ENCODE measurements around the gene TEAD1.

TEAD1 gene

DNA sequence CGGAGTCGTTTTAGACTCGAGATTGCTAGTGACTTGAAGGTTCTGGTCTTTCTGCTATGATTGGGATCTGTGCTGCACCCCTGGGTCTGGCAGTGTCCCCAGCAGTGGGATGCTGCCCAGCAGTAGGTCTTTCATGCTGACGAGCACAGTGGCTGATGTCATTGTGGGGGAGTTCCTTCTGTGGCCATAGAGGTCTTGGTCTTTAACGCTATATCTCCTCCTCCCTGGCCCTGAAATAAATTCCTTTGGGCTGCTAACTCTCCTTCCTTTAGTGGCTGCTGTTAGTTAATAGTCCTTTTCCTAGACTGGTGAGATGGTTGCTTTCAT lies 136.3 kb downstream of the TEAD1 start:
- DNase-seq (ENCODE audit: low read depth), result no peak

DNA sequence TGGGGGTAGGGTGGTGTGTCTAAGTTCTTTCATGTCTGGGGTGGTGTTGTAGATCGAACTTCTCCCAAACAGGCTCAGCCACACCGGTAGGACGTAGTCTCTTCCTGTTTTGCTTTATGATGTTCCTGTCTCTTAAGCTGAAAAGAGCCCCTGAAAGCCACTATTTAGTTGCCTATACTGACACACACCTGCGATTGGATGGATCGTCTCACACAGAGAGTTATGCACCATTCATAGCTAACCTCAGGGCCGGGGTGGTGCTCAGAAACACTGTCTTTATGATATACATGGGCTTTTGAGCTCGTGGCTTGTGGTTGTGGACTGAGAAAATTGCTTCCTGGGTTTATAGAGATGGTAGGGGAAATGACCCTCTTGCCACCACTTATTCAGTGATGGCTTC lies 137.6 kb downstream of the TEAD1 start:
- DNase-seq (ENCODE audit: low read depth), result no peak

DNA sequence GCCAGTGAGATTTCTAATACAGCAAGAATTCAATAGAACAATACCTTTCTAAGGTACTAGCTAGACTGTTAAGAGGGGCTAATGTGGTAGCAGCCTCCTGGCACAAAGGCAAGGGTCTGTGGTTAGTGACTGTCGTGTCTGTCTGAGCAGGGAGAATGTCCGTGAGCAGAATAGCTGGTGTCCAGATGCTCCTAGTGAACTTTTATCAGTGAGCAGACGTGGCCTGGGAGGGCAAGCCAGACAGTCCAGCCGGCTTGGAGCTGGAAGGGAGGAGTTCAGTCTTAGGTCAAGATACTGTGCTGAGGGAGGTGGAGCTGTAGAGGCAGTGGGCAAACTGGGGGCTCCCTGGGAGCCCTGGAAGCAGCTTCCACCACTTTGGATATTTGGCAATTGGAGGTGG lies 138.6 kb downstream of the TEAD1 start:
- DNase-seq (ENCODE audit: low read depth), result no peak

- DNase-seq (ENCODE audit: low read depth), result no peak
These were observed 139.4 kb downstream of the TEAD1 start for GRCh38 chr11:12813371-12814225.

DNA sequence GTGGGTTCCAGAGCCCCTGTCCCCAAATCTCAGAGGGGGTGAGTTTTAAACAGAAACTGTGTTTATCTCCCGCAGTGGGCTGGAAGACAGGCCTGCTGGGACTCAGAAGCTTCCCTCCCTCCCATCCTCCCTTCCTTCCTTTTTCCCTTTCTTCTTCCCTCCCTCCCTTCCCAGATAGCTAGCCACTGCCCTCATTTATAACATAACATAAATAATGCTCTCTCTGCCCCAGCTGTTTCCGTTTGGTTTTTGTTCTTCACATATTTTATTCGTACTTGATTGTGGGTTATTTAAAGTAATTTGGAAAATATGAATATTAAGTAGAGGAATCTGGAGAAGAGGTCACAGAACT lies 140.9 kb downstream of the TEAD1 start:
- DNase-seq (ENCODE audit: low read depth), result no peak

DNA sequence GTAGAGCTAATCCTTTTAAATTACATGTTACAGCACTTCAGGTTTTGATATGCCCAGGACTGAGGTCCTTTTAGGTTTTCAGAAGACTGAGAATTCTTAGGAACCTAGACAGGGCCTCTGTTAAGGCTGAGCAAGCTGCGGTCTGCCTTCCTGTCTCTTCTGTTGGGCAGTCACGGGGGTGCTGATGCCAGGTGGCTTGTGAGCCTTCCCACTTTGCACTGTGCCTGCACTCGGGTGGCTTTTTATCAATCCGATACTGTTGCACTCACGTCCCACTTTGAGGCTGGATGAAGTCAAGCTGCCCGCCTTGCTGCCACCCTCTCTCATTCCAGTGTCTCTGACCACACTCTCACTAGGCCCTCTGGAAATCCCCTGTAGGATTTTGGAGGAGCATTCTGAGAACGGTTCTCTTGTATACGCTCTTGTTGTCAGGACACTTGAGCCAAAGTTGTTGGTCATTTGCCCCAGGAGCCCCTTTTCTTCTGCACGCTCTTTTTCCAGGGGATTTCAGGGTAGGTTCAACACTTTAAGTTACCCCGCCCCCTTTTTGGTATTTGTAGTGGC lies 141.8 kb downstream of the TEAD1 start:
- no peak for DNase-seq (ENCODE audit: low read depth)

DNA sequence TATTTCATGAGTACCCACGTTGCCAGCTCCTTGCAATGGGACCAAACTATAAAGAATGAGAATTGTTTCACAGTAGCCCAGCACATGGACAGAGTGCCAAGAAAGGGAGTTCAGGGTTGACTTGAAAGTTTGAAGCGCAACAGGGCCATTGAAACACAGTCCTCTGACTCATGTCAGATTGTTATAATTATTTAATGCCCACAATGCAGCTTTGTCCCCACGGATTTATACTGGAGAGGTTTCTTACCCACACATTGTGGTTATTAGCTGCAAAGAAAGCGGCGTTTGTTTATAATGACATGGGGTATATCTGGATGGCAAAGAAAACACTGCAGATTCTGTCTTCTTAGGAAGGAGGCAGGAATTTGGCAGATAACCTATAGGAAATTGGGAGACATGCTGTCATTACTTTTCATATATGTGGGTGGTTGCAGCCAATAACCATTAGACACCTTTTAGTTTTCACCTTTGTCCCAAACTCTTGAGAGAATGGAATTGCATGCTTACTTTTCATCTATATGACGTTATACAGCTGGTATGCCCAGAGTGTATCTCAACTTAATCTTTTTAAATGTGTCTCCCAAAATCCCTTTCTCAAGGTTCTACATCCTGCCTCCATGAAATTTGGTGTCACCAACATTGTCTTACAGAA lies 143.6 kb downstream of the TEAD1 start:
- DNase-seq (ENCODE audit: low read depth), result no peak

DNA sequence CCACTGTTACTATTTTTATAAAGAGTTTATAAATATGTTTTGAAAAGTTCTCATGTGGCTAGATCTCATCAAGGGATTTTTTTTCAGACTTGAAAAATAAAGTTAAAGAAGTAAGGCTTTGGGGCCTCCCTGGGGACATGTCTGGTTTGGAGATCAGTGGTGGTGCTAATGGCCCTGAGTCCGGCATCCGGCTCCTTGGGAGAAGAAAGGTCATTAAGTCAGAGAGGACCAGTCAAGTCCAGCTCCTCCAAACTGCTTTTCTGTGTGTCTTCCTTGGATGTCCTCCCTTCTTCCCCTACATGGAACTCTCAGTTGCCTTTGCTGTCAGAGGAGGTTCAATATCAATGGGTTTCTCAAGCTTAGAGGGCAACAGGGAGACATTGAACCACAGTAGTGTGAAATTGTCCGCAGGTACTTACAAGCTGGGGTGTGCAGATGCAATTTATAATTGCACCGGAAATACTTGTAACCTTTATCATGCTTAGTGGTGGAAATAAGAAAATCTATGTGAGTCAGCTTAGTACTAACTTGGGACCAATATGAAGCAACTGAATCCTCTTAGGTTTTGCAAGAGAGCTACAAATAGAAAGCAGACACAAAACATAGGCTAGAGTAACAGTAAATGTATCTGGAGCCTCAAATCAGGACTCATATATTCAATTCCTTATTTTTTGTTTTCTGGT lies 144.3 kb downstream of the TEAD1 start:
- DNase-seq (ENCODE audit: low read depth), result no peak

GRCh38 chr11:12822392-12823022 lies 148.3 kb downstream of the TEAD1 start:
- DNase-seq (ENCODE audit: low read depth), result no peak

DNA sequence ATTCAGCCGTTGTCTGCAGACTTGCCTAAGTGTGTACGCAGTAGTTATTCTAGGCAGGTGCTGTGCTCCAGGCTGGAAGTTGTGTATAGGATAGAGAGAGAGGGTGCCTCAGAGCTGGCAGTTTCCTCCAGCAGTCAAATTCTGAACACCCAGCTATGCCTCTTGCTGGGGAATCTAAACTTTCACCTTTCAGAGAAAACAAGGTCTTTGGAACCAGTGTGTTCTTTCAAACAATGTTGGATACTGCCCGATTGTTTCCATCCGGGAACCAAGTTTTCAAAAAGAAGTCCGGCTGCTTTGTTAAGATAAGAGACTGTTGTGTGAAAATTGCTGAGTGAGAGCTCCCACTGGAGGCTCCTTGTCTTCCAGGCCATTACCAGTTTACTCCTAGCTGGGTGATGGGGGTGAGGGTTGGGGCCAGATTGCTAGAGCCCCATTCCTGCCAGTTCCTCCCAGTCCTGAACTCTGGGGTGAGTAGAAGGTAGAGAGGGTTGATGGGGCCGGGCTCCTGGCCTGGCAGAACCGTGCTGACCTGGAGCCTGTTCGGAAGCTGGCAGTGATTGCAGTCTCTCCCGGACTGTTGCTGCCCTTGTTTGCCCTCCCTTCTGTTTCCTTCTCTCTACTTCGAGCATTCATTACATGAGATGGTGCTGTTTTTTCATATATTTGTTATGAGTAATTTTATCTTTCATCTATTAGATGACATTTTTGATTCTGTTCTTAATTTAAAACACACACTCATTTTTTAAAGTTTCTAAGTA lies 150.2 kb downstream of the TEAD1 start:
- DNase-seq (ENCODE audit: low read depth), result no peak

DNA sequence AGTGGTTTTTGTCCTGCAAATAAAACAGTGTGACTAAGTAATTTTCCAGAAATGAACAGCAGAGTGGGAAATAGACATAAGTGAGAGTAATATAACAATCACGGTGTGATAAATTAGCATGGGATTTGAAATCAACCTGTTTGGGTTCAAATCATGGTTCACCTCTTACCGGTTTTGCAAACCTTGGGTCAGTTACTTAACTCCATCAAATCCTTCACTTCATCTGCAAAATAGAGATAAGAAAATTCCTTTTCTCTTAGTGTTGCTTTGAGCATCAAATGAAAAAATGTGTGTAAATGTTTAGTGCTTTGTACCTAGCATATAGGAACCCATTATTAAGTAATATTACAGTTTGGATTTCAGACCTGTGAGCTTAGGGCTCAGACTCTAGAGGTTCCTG lies 152.2 kb downstream of the TEAD1 start:
- no peak for DNase-seq (ENCODE audit: low read depth)

DNA sequence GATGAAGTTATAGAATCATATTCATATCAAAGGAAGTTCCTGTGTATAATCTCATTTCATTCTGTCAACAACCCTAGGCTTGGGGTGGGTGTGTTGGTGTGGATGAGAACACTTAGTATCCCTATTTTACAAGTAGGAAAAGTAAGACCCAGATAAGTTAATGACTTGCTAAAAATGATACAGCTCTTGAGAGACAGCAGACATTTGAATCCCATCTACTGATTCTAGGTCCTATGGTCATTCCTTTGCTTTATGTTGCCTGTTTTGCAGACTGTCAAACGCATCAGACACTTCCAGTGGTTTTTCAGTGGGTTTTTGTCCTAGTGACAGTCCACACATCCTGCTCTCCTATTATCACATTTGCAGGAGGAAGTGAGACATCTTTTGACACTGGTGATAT lies 153.1 kb downstream of the TEAD1 start:
- no peak for DNase-seq (ENCODE audit: low read depth)

DNA sequence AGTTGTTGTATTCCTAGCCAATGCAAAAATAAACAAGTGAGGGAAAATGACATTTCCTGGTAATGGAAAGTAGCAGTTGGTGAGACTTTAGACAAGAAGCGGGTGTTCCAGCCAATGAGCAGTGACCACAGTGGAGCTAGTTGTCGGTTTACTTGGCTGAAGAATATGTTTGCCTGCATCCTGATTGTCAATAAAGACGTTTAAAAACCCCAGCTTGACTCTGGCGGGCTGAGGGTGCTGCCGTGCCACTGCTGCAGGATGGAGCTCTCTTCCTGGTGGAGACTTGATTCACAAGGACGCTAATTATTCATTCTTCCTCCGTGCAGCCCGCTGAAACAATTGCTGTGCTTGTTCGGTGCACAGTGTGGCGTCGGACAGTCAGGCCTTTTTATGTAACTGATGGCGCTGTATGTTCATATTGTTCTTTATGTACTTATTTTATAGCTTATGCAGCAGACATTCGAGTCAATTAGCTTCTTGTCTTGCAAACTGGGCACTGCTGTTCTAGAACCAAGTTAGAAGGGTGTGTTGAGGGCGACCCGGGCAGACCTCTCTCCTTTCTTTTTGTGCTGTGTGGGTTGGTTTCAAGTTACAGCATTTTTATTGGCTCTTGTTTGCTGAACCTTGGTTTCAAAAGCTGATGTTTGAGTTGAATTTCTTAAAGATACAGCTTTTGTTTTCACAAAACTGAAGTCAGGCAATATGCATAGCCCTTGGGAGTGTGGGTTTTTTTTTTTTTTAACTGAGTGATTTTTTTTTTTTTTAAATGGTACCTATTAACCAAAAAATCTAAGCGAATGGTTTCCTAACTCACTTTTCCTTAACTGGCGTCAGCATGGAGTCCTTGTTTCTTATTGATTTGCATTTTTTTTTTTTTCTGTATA lies 153.9 kb downstream of the TEAD1 start:
- DNase-seq (ENCODE audit: low read depth), result no peak

DNA sequence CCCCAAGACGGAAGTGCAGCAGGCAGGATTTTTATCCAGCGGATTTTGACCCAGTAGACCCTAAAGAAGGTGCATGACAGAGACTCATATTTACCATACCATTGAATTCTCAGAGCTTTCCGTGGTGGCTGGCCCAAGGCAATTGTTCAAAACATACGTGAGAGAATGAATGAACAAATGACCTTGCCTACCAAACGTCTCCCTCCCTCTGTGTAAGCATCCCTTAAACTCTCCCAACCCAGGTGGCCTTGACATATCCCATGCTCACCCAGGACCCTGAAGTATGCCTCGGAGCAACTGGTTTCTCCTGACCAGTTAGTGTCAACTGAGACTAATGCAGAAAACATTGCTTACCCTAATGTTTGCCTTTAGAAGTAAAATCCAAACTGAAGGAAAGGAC lies 154.9 kb downstream of the TEAD1 start:
- DNase-seq (ENCODE audit: low read depth), result no peak

DNA sequence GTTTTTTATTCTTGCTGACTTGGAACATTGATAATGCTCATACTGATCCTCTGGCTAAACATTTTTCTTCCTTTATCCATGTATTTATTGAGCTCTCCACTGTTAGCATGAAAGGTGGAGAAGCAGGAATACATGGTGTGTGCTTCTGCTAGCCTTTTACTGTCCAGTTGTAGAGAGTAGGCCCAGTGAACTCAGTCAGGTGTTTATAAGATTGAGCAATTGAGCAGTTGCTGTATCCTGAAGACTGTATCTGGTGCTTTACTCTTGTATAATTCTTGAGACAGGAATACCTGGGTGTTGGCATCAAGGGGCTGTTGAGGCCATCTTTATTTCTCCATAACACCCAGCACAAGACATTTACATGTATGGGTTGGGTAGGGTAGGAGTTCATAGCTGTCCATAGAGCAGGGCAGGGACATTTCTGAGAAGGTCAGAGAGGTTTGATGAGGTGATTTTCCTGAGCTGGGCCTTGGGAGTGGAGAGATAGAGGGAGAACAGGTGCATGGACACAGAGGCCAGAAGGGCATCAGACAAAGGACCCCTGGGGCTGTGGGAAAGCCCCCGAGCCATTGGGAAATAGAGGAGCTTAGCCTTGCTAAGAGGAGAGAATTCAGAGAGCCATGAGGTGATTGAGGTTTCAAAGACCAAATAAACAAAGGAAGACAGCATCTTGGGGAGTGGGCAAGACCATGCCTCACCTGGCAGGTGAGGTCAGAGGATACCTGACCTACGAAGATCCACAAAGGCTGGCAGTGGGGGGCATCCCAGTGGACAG lies 155.5 kb downstream of the TEAD1 start:
- no peak for DNase-seq (ENCODE audit: low read depth)

DNA sequence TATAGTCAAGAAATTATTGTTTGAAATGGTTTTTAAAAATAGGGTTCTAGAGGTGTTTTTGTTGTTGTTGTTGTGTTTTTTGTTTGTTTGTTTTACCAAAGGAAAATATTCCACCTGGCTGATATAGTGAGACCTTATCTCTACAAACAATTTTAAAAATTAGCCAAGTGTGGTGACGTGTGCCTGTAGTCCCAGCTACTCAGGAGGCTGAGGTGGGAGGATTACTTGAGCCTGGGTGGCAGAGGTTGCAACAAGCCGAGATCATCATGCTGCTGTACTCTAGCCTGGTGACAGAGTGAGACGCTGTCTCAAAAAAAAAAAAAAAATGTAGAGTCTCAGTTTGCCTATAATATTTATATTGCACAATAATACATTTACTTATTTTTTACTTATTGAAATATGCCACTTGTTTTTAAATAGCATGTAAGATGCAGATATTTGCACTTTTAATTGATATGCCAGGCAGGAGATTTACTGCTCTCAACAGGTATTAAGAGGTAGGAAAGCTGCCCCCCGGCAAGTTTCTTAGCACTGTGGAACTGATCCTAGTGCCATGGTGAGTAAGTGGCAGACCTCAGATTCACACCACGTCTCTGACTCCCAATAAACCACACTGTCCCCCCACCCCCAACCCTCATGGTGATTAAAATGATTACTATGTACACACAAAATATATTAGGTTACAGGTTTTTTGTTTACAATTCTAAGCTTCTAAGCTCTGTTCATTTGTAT lies 157.4 kb downstream of the TEAD1 start:
- DNase-seq (ENCODE audit: low read depth), result no peak

DNA sequence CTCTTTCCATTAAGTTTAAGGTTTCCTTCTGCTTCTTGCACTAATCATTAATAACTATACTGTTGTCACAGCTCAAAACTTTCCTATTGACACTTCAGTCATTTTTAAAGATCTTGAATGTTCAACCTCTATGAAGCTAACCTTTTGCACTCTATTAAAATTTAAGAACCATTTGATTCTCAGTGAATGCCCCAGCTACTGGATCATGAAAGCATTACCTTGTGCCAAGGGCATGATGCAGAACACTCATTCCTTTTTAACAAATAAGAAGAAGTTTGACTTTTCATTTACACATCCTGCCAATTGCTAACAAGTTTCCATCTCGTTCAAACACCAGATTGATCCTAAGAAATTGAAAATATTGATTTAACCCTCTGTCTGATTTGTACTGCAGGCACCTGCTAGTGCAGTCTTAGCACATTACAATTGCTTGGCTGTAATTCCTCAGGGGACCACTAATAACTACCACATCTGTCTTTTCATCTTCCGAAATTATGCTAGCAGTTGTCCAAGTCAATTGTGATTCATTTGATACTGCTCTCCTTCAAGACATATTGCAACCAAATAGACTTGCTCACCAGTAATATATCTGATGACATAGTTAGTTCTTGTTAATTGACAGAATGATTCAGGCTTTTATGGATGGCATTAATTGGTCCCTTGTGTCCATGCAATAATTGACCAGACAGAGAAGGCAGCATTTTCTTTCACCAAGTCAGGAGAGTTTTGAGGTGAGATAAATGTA lies 158.4 kb downstream of the TEAD1 start:
- no peak for DNase-seq (ENCODE audit: low read depth)

- no peak for DNase-seq (ENCODE audit: low read depth)
These were observed 159.9 kb downstream of the TEAD1 start for GRCh38 chr11:12834166-12834565.

DNA sequence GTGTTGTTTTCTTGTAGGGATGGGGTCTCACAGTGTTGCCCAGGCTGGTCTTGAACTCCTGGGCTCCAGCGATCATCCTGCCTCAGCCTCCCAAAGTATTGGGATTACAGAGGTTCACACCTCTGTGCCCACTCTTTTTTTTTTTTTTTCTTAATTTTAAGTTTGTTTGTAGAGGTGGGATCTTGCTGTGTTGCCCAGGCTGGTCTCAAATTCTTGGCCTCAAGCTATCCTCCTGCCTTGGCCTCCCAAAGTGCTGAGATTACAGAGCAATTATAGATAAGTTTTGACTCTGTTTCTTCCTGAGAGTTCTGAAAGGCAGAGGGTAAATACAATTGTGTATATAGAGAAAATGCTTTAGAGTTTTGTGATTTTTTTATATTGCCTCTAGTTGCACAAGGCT lies 160.4 kb downstream of the TEAD1 start:
- no peak for DNase-seq (ENCODE audit: low read depth)
